SK-N-SH (cell line): ENCODE measurements around the gene SPTLC1. TPM values are rescaled to one million over a fixed set of nuclear protein-coding genes. Genes with fewer than 3 reads are reported as not detected.

Experiments
- CTCF ChIA-PET: fragments of 300-600, 350-600 bp; formaldehyde crosslinking; extraction: SDS; loops from one replicate; lab custom pipeline; 2021; lab: Yijun Ruan, JAX
- POLR2A ChIA-PET: fragments of 350-600 bp; sonication (Branson Sonifier 250); formaldehyde crosslinking; extraction: SDS; loops from one replicate; lab custom pipeline; 2020; ENCODE audit warnings: antibody characterized with exemption, inconsistent platforms; lab: Yijun Ruan, JAX
- DNase-seq: peaks from one replicate; pipeline ENCODE4 v3.0.0; 2012
- H2AFZ ChIP-seq: fragments of 200-600 bp; sonication (generic); 2 replicates; pipeline ENCODE4 v1.8.1; 2016; ENCODE audit warnings: antibody characterized with exemption, mild to moderate bottlenecking, low read depth
- H3F3A ChIP-seq: fragments of 200-600 bp; sonication (generic); replicated peaks from 2 replicates; pipeline ENCODE3; 2016; ENCODE audit warnings: antibody characterized with exemption, mild to moderate bottlenecking; ENCODE audit not compliant: insufficient read depth
- H3K27ac ChIP-seq, 2 experiments: fragments of 200-500 bp in 1 of 2; fragments of 200-600 bp in 1 of 2; sonication (Bioruptor generic) in 1 of 2; sonication (generic), shearing (Covaris generic) in 1 of 2; 2 replicates each; pipeline versions ENCODE4 v1.5.1 to v1.6.1; 2014 to 2016; ENCODE audit warnings: low read depth in 2 of 2, inconsistent platforms in 1 of 2, low read length in 1 of 2, mild to moderate bottlenecking in 1 of 2, mixed read lengths in 1 of 2
- H3K27me3 ChIP-seq: fragments of 200-600 bp; sonication (generic), shearing (Covaris generic); 2 replicates; pipeline ENCODE4 v1.6.1; 2016; ENCODE audit warnings: mixed run types; ENCODE audit not compliant: insufficient read depth
- H3K36me3 ChIP-seq, 2 experiments: fragments of 200-500 bp in 1 of 2; fragments of 200-600 bp in 1 of 2; sonication (Bioruptor generic) in 1 of 2; sonication (generic) in 1 of 2; replicated peaks in 1 of 2; 2 replicates each; pipeline versions ENCODE3 to v1.5.1; 2014 to 2016; ENCODE audit warnings: low read length in 1 of 2, mild to moderate bottlenecking in 1 of 2; ENCODE audit not compliant: insufficient read depth in 2 of 2, control insufficient read depth in 1 of 2
- H3K4me1 ChIP-seq, 2 experiments: fragments of 200-500 bp in 1 of 2; fragments of 200-600 bp in 1 of 2; sonication (Bioruptor generic) in 1 of 2; sonication (generic), shearing (Covaris generic) in 1 of 2; 2 replicates each; pipeline versions ENCODE4 v1.5.1 to v1.6.1; 2014 to 2016; ENCODE audit warnings: low read depth in 1 of 2, low read length in 1 of 2, mixed run types in 1 of 2; ENCODE audit not compliant: insufficient read depth in 2 of 2, control insufficient read depth in 1 of 2
- H3K4me2 ChIP-seq: fragments of 200-600 bp; sonication (generic), shearing (Covaris generic); 2 replicates; pipeline ENCODE4 v1.6.1; 2017; ENCODE audit warnings: mixed run types
- H3K4me3 ChIP-seq, 2 experiments: fragments of 200-500 bp in 1 of 2; fragments of 200-600 bp in 1 of 2; sonication (Bioruptor generic) in 1 of 2; sonication (generic), shearing (Covaris generic) in 1 of 2; 2 replicates each; pipeline versions ENCODE4 v1.5.1 to v1.8.1; 2014 to 2016; ENCODE audit warnings: low read depth in 2 of 2, inconsistent platforms in 1 of 2, low read length in 1 of 2, mild to moderate bottlenecking in 1 of 2, mixed read lengths in 1 of 2, moderate library complexity in 1 of 2
- H3K79me2 ChIP-seq: fragments of 200-600 bp; sonication (generic); 2 replicates; pipeline ENCODE4 v1.8.1; 2017; ENCODE audit warnings: mild to moderate bottlenecking; ENCODE audit not compliant: insufficient read depth
- H3K9ac ChIP-seq: fragments of 200-600 bp; sonication (generic); 2 replicates; pipeline ENCODE4 v1.6.1; 2017; ENCODE audit warnings: mixed run types
- H3K9me2 ChIP-seq: fragments of 200-600 bp; sonication (generic); 2 replicates; pipeline ENCODE4 v1.6.1; 2017; ENCODE audit warnings: mixed run types
- H3K9me3 ChIP-seq: fragments of 200-600 bp; sonication (generic); 2 replicates; pipeline ENCODE4 v1.6.1; 2017; ENCODE audit warnings: mixed run types, mild to moderate bottlenecking, moderate library complexity
- H4K20me1 ChIP-seq: fragments of 200-600 bp; sonication (generic); 2 replicates; pipeline ENCODE4 v1.6.1; 2017; ENCODE audit warnings: mild to moderate bottlenecking, mixed run types; ENCODE audit not compliant: insufficient read depth
- EP300 ChIP-seq, 2 experiments: IDR thresholded peaks; 2 replicates each; pipeline versions ENCODE4 v1.4.0 to v1.6.1; 2012; ENCODE audit warnings: borderline replicate concordance in 1 of 2, low read depth in 1 of 2, low read length in 1 of 2
- EZH2phosphoT487 ChIP-seq: fragments of 200-600 bp; sonication (generic); IDR thresholded peaks from 2 replicates; pipeline ENCODE4 v1.6.1; 2017; ENCODE audit warnings: low read depth, mixed run types, mild to moderate bottlenecking, antibody characterized with exemption, moderate library complexity, borderline replicate concordance
- FOSL2 ChIP-seq: IDR thresholded peaks from 2 replicates; pipeline ENCODE4 v1.4.0; 2012; ENCODE audit warnings: low read depth, mild to moderate bottlenecking, moderate library complexity, borderline replicate concordance
- FOXJ3 ChIP-seq: sonication (generic); formaldehyde crosslinking; IDR thresholded peaks from 2 replicates; pipeline ENCODE4 v1.5.1; 2020; ENCODE audit warnings: mild to moderate bottlenecking, missing genetic modification reagents
- GATA2 ChIP-seq: sonication (generic); formaldehyde crosslinking; IDR thresholded peaks from 2 replicates; pipeline ENCODE4 v1.5.0; 2020; ENCODE audit warnings: mild to moderate bottlenecking, missing genetic modification reagents
- MEF2A ChIP-seq: IDR thresholded peaks from 2 replicates; pipeline ENCODE4 v1.4.0; 2012; ENCODE audit warnings: low read depth, borderline replicate concordance
- RCOR1 ChIP-seq: fragments of 150-350 bp; IDR thresholded peaks from 2 replicates; pipeline ENCODE4 v1.6.1; 2017; ENCODE audit warnings: antibody characterized with exemption, low read length
- SMC3 ChIP-seq: IDR thresholded peaks from 2 replicates; pipeline ENCODE4 v1.6.1; 2012; ENCODE audit warnings: low read depth, low read length, improper control_type of control experiment
- TCF12 ChIP-seq: IDR thresholded peaks from 2 replicates; pipeline ENCODE4 v1.4.0; 2012
- WGBS: methylation state at CpG from one replicate; pipeline ENCODE4 v1.1.6; 2017; ENCODE audit warnings: low lambda C conversion rate; 5-methylcytosine and 5-hydroxymethylcytosine counted together
- polyA plus RNA-seq, 3 experiments: library from polyadenylated mRNA; depleted of rRNA; stranded (reverse); fragments of >200 nt; gene quantifications; 2 replicates each; pipeline ENCODE4 v1.2.3, GENCODE V29; 2012
- TF ChIP-seq, protein P1 (sequence below): IDR thresholded peaks from 2 replicates; pipeline ENCODE4; 2012
- TF ChIP-seq, protein P2 (sequence below): fragments of 150-350 bp; IDR thresholded peaks from 2 replicates; pipeline ENCODE4 v1.6.1; 2017; ENCODE audit warnings: antibody characterized with exemption, low read length, low read depth, borderline replicate concordance
- TF ChIP-seq, protein P3 (sequence below): fragments of 200-600 bp; sonication (generic); IDR thresholded peaks from 2 replicates; pipeline ENCODE4 v1.6.1; 2017; ENCODE audit warnings: antibody characterized with exemption, mild to moderate bottlenecking, moderate library complexity
- TF ChIP-seq, protein P4 (sequence below): IDR thresholded peaks from 2 replicates; pipeline ENCODE4 v1.4.0; 2012; ENCODE audit warnings: low read depth, borderline replicate concordance
- TF ChIP-seq, protein P5 (sequence below): IDR thresholded peaks from 2 replicates; pipeline ENCODE4 v1.4.0; 2012; ENCODE audit warnings: low read depth, borderline replicate concordance
- TF ChIP-seq, protein P6 (sequence below): IDR thresholded peaks from 2 replicates; pipeline ENCODE4 v1.4.0; 2012; ENCODE audit warnings: low read depth

Gene SPTLC1
- polyA plus RNA-seq, 1 of the 3 experiments (the other 2 are of a cell fraction): 53.9 TPM

DNA sequence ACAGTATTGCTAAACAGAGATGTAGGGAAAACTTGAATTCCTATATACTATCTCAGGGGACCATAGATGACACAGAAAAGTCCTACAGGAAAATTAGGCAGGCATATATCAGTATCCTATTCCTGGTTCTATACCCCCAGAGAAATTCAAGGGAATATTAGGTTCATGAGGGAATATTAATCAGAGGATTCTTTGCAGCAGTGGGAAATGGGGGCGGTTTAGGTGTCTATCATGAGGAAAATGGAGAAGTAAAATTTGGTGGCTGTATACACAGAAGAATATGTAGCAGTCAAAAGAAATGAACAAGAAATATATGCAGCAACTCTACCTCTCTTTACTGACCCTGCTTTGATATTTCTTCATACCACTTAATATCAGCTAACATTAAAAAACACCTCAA is 20.0 kb downstream of the SPTLC1 start:
- WGBS: 94% methylated on average over 1 of the region's 1 CpG
- H3K4me3 ChIP-seq: no peak overlapping the region
- H3K79me2 ChIP-seq: peaks cover 90% of the 10 kb centered on the region
- no peak overlapping the region for H2AFZ ChIP-seq
- ChIA-PET POLR2A (no interaction called here), CTCF (no interaction called here)
- peaks cover 10 to 17% of the 10 kb centered on the region in 2 experiments for H3K36me3 ChIP-seq
- peaks cover 0 to 1% of the 10 kb centered on the region in 2 experiments; a peak in 2 of 4 replicates for H3K4me1 ChIP-seq
- no peak overlapping the region for H3K4me2 ChIP-seq
- no peak overlapping the region for H3K27ac ChIP-seq
- no peak overlapping the region for H3K9ac ChIP-seq
- no peaks in the 10 kb centered on the region for H3K9me2 ChIP-seq
- H3K9me3 ChIP-seq: no peaks in the 10 kb centered on the region
- no peak for DNase-seq
- H4K20me1 ChIP-seq: 0 out of 2 replicates have a peak, but pooled peaks cover 4% of the 10 kb centered on the region
- H3K27me3 ChIP-seq: no peaks in the 10 kb centered on the region
- H3F3A ChIP-seq: peaks cover 3% of the 10 kb centered on the region
- TF ChIP-seq FOXJ3 (CRISPR knock-in tag): no peak
- TF ChIP-seq, protein P1, sequence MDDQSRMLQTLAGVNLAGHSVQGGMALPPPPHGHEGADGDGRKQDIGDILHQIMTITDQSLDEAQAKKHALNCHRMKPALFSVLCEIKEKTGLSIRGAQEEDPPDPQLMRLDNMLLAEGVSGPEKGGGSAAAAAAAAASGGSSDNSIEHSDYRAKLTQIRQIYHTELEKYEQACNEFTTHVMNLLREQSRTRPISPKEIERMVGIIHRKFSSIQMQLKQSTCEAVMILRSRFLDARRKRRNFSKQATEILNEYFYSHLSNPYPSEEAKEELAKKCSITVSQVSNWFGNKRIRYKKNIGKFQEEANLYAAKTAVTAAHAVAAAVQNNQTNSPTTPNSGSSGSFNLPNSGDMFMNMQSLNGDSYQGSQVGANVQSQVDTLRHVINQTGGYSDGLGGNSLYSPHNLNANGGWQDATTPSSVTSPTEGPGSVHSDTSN: no peak
- TF ChIP-seq, protein P2, sequence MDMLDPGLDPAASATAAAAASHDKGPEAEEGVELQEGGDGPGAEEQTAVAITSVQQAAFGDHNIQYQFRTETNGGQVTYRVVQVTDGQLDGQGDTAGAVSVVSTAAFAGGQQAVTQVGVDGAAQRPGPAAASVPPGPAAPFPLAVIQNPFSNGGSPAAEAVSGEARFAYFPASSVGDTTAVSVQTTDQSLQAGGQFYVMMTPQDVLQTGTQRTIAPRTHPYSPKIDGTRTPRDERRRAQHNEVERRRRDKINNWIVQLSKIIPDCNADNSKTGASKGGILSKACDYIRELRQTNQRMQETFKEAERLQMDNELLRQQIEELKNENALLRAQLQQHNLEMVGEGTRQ: no peak
- TF ChIP-seq, all 33 proteins: peak for 0

DNA sequence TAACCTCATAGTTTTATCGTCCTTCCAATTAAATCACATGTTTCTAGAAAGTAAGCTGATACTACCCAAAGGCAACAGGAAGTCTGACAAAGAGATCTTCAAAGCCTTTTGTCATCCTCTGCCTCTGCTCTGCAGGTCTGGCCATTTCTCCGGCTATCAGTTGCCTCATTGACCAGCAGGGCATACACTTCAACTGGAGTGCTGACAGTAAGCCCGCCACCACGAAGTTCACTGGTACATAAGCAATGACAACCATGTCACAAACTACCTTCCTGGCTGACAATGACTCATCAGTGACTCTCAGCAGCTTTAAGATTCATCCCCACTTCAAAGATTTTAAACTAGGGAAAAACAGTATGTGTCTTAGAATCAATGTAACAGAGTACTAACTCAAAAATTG is 20.6 kb downstream of the SPTLC1 start:
- POLR2A ChIA-PET: no interaction called here
- Histone ChIP-seq H3K9ac (no peak overlapping the region), H3K4me3 (no peak overlapping the region), H3K79me2 (peaks cover 90% of the 10 kb centered on the region), H4K20me1 (no peaks in the 10 kb centered on the region), H3K27ac (no peak overlapping the region), H3K27me3 (no peaks in the 10 kb centered on the region), H3K9me2 (no peaks in the 10 kb centered on the region), H3F3A (peaks cover 3% of the 10 kb centered on the region), H2AFZ (no peak overlapping the region), H3K4me1 (no peaks in the 10 kb centered on the region; a peak in 2 of 4 replicates), H3K4me2 (no peak overlapping the region), H3K36me3 (peaks cover 13 to 17% of the 10 kb centered on the region in 2 experiments), H3K9me3 (no peaks in the 10 kb centered on the region)
- WGBS: 74% methylated on average over 4 of the region's 4 CpGs
- CTCF ChIA-PET: no interaction called here
- DNase-seq: no peak
- TF ChIP-seq, protein P3, sequence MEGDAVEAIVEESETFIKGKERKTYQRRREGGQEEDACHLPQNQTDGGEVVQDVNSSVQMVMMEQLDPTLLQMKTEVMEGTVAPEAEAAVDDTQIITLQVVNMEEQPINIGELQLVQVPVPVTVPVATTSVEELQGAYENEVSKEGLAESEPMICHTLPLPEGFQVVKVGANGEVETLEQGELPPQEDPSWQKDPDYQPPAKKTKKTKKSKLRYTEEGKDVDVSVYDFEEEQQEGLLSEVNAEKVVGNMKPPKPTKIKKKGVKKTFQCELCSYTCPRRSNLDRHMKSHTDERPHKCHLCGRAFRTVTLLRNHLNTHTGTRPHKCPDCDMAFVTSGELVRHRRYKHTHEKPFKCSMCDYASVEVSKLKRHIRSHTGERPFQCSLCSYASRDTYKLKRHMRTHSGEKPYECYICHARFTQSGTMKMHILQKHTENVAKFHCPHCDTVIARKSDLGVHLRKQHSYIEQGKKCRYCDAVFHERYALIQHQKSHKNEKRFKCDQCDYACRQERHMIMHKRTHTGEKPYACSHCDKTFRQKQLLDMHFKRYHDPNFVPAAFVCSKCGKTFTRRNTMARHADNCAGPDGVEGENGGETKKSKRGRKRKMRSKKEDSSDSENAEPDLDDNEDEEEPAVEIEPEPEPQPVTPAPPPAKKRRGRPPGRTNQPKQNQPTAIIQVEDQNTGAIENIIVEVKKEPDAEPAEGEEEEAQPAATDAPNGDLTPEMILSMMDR: no peak
- TF ChIP-seq, protein P4, sequence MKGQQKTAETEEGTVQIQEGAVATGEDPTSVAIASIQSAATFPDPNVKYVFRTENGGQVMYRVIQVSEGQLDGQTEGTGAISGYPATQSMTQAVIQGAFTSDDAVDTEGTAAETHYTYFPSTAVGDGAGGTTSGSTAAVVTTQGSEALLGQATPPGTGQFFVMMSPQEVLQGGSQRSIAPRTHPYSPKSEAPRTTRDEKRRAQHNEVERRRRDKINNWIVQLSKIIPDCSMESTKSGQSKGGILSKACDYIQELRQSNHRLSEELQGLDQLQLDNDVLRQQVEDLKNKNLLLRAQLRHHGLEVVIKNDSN: no peak
- TF ChIP-seq, protein P5, sequence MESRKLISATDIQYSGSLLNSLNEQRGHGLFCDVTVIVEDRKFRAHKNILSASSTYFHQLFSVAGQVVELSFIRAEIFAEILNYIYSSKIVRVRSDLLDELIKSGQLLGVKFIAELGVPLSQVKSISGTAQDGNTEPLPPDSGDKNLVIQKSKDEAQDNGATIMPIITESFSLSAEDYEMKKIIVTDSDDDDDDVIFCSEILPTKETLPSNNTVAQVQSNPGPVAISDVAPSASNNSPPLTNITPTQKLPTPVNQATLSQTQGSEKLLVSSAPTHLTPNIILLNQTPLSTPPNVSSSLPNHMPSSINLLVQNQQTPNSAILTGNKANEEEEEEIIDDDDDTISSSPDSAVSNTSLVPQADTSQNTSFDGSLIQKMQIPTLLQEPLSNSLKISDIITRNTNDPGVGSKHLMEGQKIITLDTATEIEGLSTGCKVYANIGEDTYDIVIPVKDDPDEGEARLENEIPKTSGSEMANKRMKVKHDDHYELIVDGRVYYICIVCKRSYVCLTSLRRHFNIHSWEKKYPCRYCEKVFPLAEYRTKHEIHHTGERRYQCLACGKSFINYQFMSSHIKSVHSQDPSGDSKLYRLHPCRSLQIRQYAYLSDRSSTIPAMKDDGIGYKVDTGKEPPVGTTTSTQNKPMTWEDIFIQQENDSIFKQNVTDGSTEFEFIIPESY: no peak
- no peak for TF ChIP-seq EZH2phosphoT487
- TF ChIP-seq RCOR1: no peak
- TF ChIP-seq, protein P2: no peak
- no peak for TF ChIP-seq FOXJ3 (CRISPR knock-in tag)
- TF ChIP-seq, protein P6, sequence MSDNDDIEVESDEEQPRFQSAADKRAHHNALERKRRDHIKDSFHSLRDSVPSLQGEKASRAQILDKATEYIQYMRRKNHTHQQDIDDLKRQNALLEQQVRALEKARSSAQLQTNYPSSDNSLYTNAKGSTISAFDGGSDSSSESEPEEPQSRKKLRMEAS: no peak
- TF ChIP-seq SMC3: no peak
- TF ChIP-seq TCF12: no peak
- TF ChIP-seq, protein P1: no peak
- TF ChIP-seq MEF2A: no peak
- no peak for TF ChIP-seq GATA2 (CRISPR knock-in tag)
- TF ChIP-seq EP300 (IDR thresholded peaks at IDR 0.05; ENCODE audit: borderline replicate concordance in 1 of 2, low read depth in 1 of 2, low read length in 1 of 2): no peak
- TF ChIP-seq FOSL2: no peak
